HUES48 (cell line): ENCODE data around the gene EGFL6.

Source experiments
- H3K27ac ChIP-seq: one replicate; pipeline ENCODE4 v1.7.0; 2013; ENCODE audit warnings: low read depth, low read length, inconsistent platforms
- H3K27me3 ChIP-seq: 2 replicates; pipeline ENCODE4 v1.6.1; 2013; ENCODE audit warnings: mild to moderate bottlenecking, low read length; ENCODE audit not compliant: control insufficient read depth, insufficient read depth
- H3K36me3 ChIP-seq: 2 replicates; pipeline ENCODE4 v1.6.1; 2013; ENCODE audit warnings: low read length; ENCODE audit not compliant: control insufficient read depth, insufficient read depth
- H3K4me1 ChIP-seq: 2 replicates; pipeline ENCODE4 v1.6.1; 2013; ENCODE audit warnings: mild to moderate bottlenecking, low read length; ENCODE audit not compliant: control insufficient read depth, insufficient read depth
- H3K4me3 ChIP-seq: 2 replicates; pipeline ENCODE4 v1.5.1; 2013; ENCODE audit warnings: mild to moderate bottlenecking, low read depth, low read length
- H3K9ac ChIP-seq: 2 replicates; pipeline ENCODE4 v1.6.1; 2013; ENCODE audit warnings: mild to moderate bottlenecking, low read depth, low read length, moderate library complexity
- H3K9me3 ChIP-seq: 2 replicates; pipeline ENCODE4 v1.6.1; 2013; ENCODE audit warnings: low read length; ENCODE audit not compliant: control insufficient read depth, insufficient read depth

EGFL6 gene

GRCh38 chrX:13547671-13548070 is 21.7 kb upstream of the EGFL6 start:
- Histone ChIP-seq H3K27me3 (no peaks in the 10 kb centered on the region; the same call in 1 of the 2 replicates), H3K27ac (no peak overlapping the region)

GRCh38 chrX:13550346-13550745 is 19.1 kb upstream of the EGFL6 start:
- H3K36me3 ChIP-seq, result no peaks in the 10 kb centered on the region
- H3K27ac ChIP-seq, result no peak overlapping the region
- no peaks in the 10 kb centered on the region; the same call in 1 of the 2 replicates for H3K27me3 ChIP-seq
- no peak overlapping the region for H3K9ac ChIP-seq
- no peaks in the 10 kb centered on the region; the same call in 1 of the 2 replicates for H3K4me1 ChIP-seq
- no peak overlapping the region for H3K4me3 ChIP-seq
- H3K9me3 ChIP-seq, result no peaks in the 10 kb centered on the region

More at GRCh38 chrX:13547671-13548070, 21.7 kb upstream of the EGFL6 start:
- Histone ChIP-seq H3K4me3 (no peak overlapping the region), H3K9me3 (no peaks in the 10 kb centered on the region), H3K4me1 (peaks cover 6% of the 10 kb centered on the region; the same call in 1 of the 2 replicates), H3K36me3 (no peaks in the 10 kb centered on the region), H3K9ac (no peak overlapping the region)

- Histone ChIP-seq H3K36me3 (no peaks in the 10 kb centered on the region), H3K27me3 (peaks cover 4% of the 10 kb centered on the region), H3K9me3 (no peaks in the 10 kb centered on the region), H3K4me3 (no peak overlapping the region), H3K27ac (no peak overlapping the region), H3K9ac (no peak overlapping the region), H3K4me1 (no peaks in the 10 kb centered on the region)
These were observed 17.8 kb upstream of the EGFL6 start for GRCh38 chrX:13551610-13552009.

GRCh38 chrX:13552892-13553291 is 16.5 kb upstream of the EGFL6 start:
- no peaks in the 10 kb centered on the region for H3K9me3 ChIP-seq
- no peaks in the 10 kb centered on the region for H3K4me1 ChIP-seq
- H3K36me3 ChIP-seq, result no peaks in the 10 kb centered on the region
- H3K27ac ChIP-seq, result no peak overlapping the region
- no peak overlapping the region for H3K9ac ChIP-seq
- peaks cover 4% of the 10 kb centered on the region for H3K27me3 ChIP-seq
- no peak overlapping the region for H3K4me3 ChIP-seq

GRCh38 chrX:13565511-13565910 is 3.9 kb upstream of the EGFL6 start:
- peaks cover 49% of the 10 kb centered on the region for H3K27me3 ChIP-seq
- H3K9me3 ChIP-seq, result no peaks in the 10 kb centered on the region
- H3K27ac ChIP-seq, result no peak overlapping the region
- peaks cover 4% of the 10 kb centered on the region; the same call in 1 of the 2 replicates for H3K4me1 ChIP-seq
- H3K9ac ChIP-seq, result no peak overlapping the region
- no peaks in the 10 kb centered on the region for H3K36me3 ChIP-seq
- no peak overlapping the region for H3K4me3 ChIP-seq

- Histone ChIP-seq H3K4me3 (peak overlapping the region; percentile 56), H3K9ac (no peak overlapping the region), H3K27ac (no peak overlapping the region), H3K4me1 (peaks cover 4% of the 10 kb centered on the region; the same call in 1 of the 2 replicates), H3K9me3 (no peaks in the 10 kb centered on the region), H3K27me3 (peaks cover 73% of the 10 kb centered on the region), H3K36me3 (no peaks in the 10 kb centered on the region)
These were observed 832 bp downstream of the EGFL6 start for GRCh38 chrX:13570261-13570605.

- Histone ChIP-seq H3K9ac (no peak overlapping the region), H3K27me3 (peaks cover 66% of the 10 kb centered on the region), H3K4me1 (peaks cover 4% of the 10 kb centered on the region; the same call in 1 of the 2 replicates)
These were observed 1.7 kb downstream of the EGFL6 start for GRCh38 chrX:13571136-13571535.

GRCh38 chrX:13574600-13574999 is 5.2 kb downstream of the EGFL6 start:
- H3K4me1 ChIP-seq, result peaks cover 4% of the 10 kb centered on the region; the same call in 1 of the 2 replicates
- no peak overlapping the region for H3K4me3 ChIP-seq
- no peaks in the 10 kb centered on the region for H3K36me3 ChIP-seq

More at GRCh38 chrX:13571136-13571535, 1.7 kb downstream of the EGFL6 start:
- no peak overlapping the region for H3K27ac ChIP-seq
- H3K36me3 ChIP-seq, result no peaks in the 10 kb centered on the region
- no peak overlapping the region for H3K4me3 ChIP-seq
- H3K9me3 ChIP-seq, result no peaks in the 10 kb centered on the region

GRCh38 chrX:13579661-13580060 is 10.3 kb downstream of the EGFL6 start:
- Histone ChIP-seq H3K9me3 (no peaks in the 10 kb centered on the region), H3K4me3 (no peak overlapping the region), H3K36me3 (no peaks in the 10 kb centered on the region), H3K9ac (no peak overlapping the region), H3K27ac (no peak overlapping the region), H3K27me3 (peaks cover 5% of the 10 kb centered on the region), H3K4me1 (no peaks in the 10 kb centered on the region)

More at GRCh38 chrX:13574600-13574999, 5.2 kb downstream of the EGFL6 start:
- H3K27ac ChIP-seq, result no peak overlapping the region
- H3K9me3 ChIP-seq, result no peaks in the 10 kb centered on the region
- H3K27me3 ChIP-seq, result peaks cover 33% of the 10 kb centered on the region
- H3K9ac ChIP-seq, result no peak overlapping the region

- Histone ChIP-seq H3K9me3 (no peaks in the 10 kb centered on the region), H3K9ac (no peak overlapping the region), H3K27ac (no peak overlapping the region), H3K4me1 (no peaks in the 10 kb centered on the region), H3K4me3 (no peak overlapping the region), H3K27me3 (peaks cover 5% of the 10 kb centered on the region), H3K36me3 (no peaks in the 10 kb centered on the region)
These were observed 12.2 kb downstream of the EGFL6 start for GRCh38 chrX:13581554-13581953.

- Histone ChIP-seq H3K36me3 (no peaks in the 10 kb centered on the region), H3K4me3 (no peak overlapping the region), H3K27ac (no peak overlapping the region), H3K9ac (no peak overlapping the region), H3K9me3 (no peaks in the 10 kb centered on the region), H3K4me1 (peaks cover 15% of the 10 kb centered on the region), H3K27me3 (peaks cover 8% of the 10 kb centered on the region)
These were observed 18.5 kb downstream of the EGFL6 start for GRCh38 chrX:13587786-13588477.
